Esophagus muscularis mucosa (tissue), 4 donors: Measurements from ENCODE around the gene ANKRD44. TPM values are rescaled to one million over a fixed set of nuclear protein-coding genes. Genes with fewer than 3 reads are reported as not detected.
A peak's percentile ranks its signal among the peaks of the same experiment; 100 is the strongest.

ENCODE experiments used
- DNase-seq: peaks from one replicate; pipeline ENCODE4 v3.0.0-alpha.2; 2017; ENCODE audit errors: extremely low spot score
- H3K27ac ChIP-seq, 4 donors: fragments of 200-600 bp; sonication (generic); replicated peaks in 1 of 4; 1 replicate in 3 of 4; 2 replicates in 1 of 4; pipeline ENCODE4 v1.5.1; 2016 to 2019; ENCODE audit warnings: mild to moderate bottlenecking in 1 of 4
- H3K27me3 ChIP-seq, 4 donors: fragments of 200-600 bp; sonication (generic); one replicate each; pipeline versions ENCODE4 v1.5.1 to v1.6.0; 2016 to 2019
- H3K36me3 ChIP-seq, 4 donors: fragments of 200-600 bp; sonication (generic); one replicate each; pipeline ENCODE4 v1.5.1; 2016 to 2019
- H3K4me1 ChIP-seq, 4 donors: fragments of 200-600 bp; sonication (generic); one replicate each; pipeline ENCODE4 v1.5.1; 2016 to 2019
- H3K4me3 ChIP-seq, 4 donors: fragments of 200-600 bp; sonication (generic); 1 replicate in 2 of 4; 2 replicates in 2 of 4; pipeline ENCODE4 v1.5.1; 2016 to 2019; ENCODE audit warnings: mild to moderate bottlenecking in 4 of 4, moderate library complexity in 1 of 4
- H3K9me3 ChIP-seq, 4 donors: fragments of 200-600 bp; sonication (generic); 1 replicate in 3 of 4; 2 replicates in 1 of 4; pipeline ENCODE4 v1.5.1; 2016 to 2019
- CTCF ChIP-seq, 3 experiments: fragments of 200-600 bp in 2 of 3; fragments of 450-650 bp in 1 of 3; sonication (generic) in 2 of 3; IDR thresholded peaks; one replicate each; pipeline ENCODE4 v1.5.1; 2017 to 2019; ENCODE audit warnings: antibody characterized with exemption in 3 of 3, mild to moderate bottlenecking in 2 of 3, moderate library complexity in 1 of 3
- EP300 ChIP-seq: sonication (generic); formaldehyde crosslinking; IDR thresholded peaks from one replicate; pipeline ENCODE4 v1.6.1; 2017; ENCODE audit warnings: antibody characterized with exemption
- POLR2A ChIP-seq: fragments of 450-650 bp; IDR thresholded peaks from one replicate; pipeline ENCODE4 v1.6.1; 2017; ENCODE audit warnings: antibody characterized with exemption, moderate library complexity, mild to moderate bottlenecking, low read depth
- POLR2AphosphoS5 ChIP-seq, 2 donors: sonication (generic); formaldehyde crosslinking; IDR thresholded peaks; one replicate each; pipeline ENCODE4 v1.6.1; 2017; ENCODE audit warnings: antibody characterized with exemption in 2 of 2
- WGBS: methylation state at CpG from one replicate; pipeline ENCODE4 v1.1.5; 2018; 5-methylcytosine and 5-hydroxymethylcytosine counted together
- intact Hi-C: fragments of 100-400 bp; cut with DNase I; formaldehyde crosslinking; loops from one replicate; pipeline ENCODE4 v1.15.1; 2023
- total RNA-seq, 4 donors: library from RNA; depleted of rRNA; stranded (reverse); fragments of >200 nt; gene quantifications; one replicate each; pipeline versions ENCODE4 v1.1.0 to v1.2.1, GENCODE V29; 2016

ANKRD44 gene
- total RNA-seq, 4 donors from 2014 or later = 41.4 to 76.6 (median 48.1) TPM

- no peak for DNase-seq
- intact Hi-C loops = no loop called here
- H3K27me3 ChIP-seq = no peaks in the 10 kb centered on the region
- H3K4me3 ChIP-seq = no peak overlapping the region
- peaks cover 9 to 61% (median 51%) of the 10 kb centered on the region in 4 donors for H3K4me1 ChIP-seq
- no peak overlapping the region for H3K27ac ChIP-seq
- WGBS = 74% methylated on average over 5 of the region's 5 CpGs
- no peaks in the 10 kb centered on the region for H3K36me3 ChIP-seq
- TF ChIP-seq CTCF (IDR thresholded peaks at IDR 0.05) (no peak), EP300 (no peak), POLR2A (no peak), POLR2AphosphoS5 (IDR thresholded peaks at IDR 0.05) (no peak)
- no peaks in the 10 kb centered on the region for H3K9me3 ChIP-seq
Measured at GRCh38 chr2:197264332-197264731, 46.2 kb downstream of the ANKRD44 start.

- no peak overlapping the region for H3K27ac ChIP-seq
- TF ChIP-seq POLR2A (no peak), CTCF (IDR thresholded peaks at IDR 0.05) (no peak), EP300 (no peak), POLR2AphosphoS5 (IDR thresholded peaks at IDR 0.05) (no peak)
- no peaks in the 10 kb centered on the region for H3K27me3 ChIP-seq
- H3K9me3 ChIP-seq = no peaks in the 10 kb centered on the region
- no peaks in the 10 kb centered on the region for H3K36me3 ChIP-seq
- peak; percentile 50 for DNase-seq
- H3K4me1 ChIP-seq = peaks cover 9 to 52% (median 40%) of the 10 kb centered on the region in 4 donors
- intact Hi-C loops = no loop called here
- WGBS = 100% methylated on average over 4 of the region's 9 CpGs
- H3K4me3 ChIP-seq = no peak overlapping the region
Measured at GRCh38 chr2:197263077-197263476, 47.5 kb downstream of the ANKRD44 start.

- WGBS = 23% methylated on average over 6 of the region's 6 CpGs
- Histone ChIP-seq H3K9me3 (no peaks in the 10 kb centered on the region), H3K27me3 (no peaks in the 10 kb centered on the region), H3K27ac (peak overlapping the region; percentile 34 to 60 (median 48)), H3K4me3 (peak overlapping the region in 1 of 4 donors; percentile 22), H3K36me3 (no peaks in the 10 kb centered on the region), H3K4me1 (peaks cover 9 to 54% (median 43%) of the 10 kb centered on the region in 4 donors)
- intact Hi-C loops = no loop called here
- DNase-seq = peak; percentile 45
- TF ChIP-seq POLR2AphosphoS5 (IDR thresholded peaks at IDR 0.05) (no peak), CTCF (IDR thresholded peaks at IDR 0.05) (no peak), POLR2A (no peak), EP300 (no peak)
Measured at GRCh38 chr2:197261808-197262226, 48.8 kb downstream of the ANKRD44 start.

- intact Hi-C loops = loop anchor here (5.0 kb wide), 2 partner anchors 33 to 67 kb away; no protein-coding TSS in a partner anchor
- TF ChIP-seq POLR2AphosphoS5 (IDR thresholded peaks at IDR 0.05) (no peak), POLR2A (no peak), CTCF (IDR thresholded peaks at IDR 0.05) (no peak), EP300 (no peak)
- WGBS = 91% methylated on average over 3 of the region's 3 CpGs
- Histone ChIP-seq H3K27me3 (no peaks in the 10 kb centered on the region), H3K4me3 (no peak overlapping the region), H3K27ac (no peak overlapping the region), H3K4me1 (peaks cover 20 to 57% (median 56%) of the 10 kb centered on the region in 4 donors), H3K36me3 (no peaks in the 10 kb centered on the region), H3K9me3 (no peaks in the 10 kb centered on the region)
- peak; percentile 29 for DNase-seq
Measured at GRCh38 chr2:197259470-197259999, 51.0 kb downstream of the ANKRD44 start.

- Histone ChIP-seq H3K4me3 (no peak overlapping the region), H3K27me3 (no peaks in the 10 kb centered on the region), H3K9me3 (no peaks in the 10 kb centered on the region), H3K27ac (no peak overlapping the region), H3K4me1 (peaks cover 20 to 48% (median 47%) of the 10 kb centered on the region in 4 donors), H3K36me3 (no peaks in the 10 kb centered on the region)
- TF ChIP-seq EP300 (no peak), POLR2AphosphoS5 (IDR thresholded peaks at IDR 0.05) (no peak), POLR2A (no peak), CTCF (IDR thresholded peaks at IDR 0.05) (no peak)
- WGBS = 69% methylated on average over 2 of the region's 2 CpGs
- intact Hi-C loops = loop anchor here (5.0 kb wide), 2 partner anchors 34 to 66 kb away; no protein-coding TSS in a partner anchor
- peak; percentile 21 for DNase-seq
Measured at GRCh38 chr2:197258580-197258979, 52.0 kb downstream of the ANKRD44 start.
